Measurements from ENCODE around the gene ATP7B. TPM values are rescaled to one million over a fixed set of nuclear protein-coding genes. Genes with fewer than 3 reads are reported as not detected.

Gene ATP7B
- total RNA-seq, 2 donors from 2014 or later: 4.3 to 6.5 TPM

DNA sequence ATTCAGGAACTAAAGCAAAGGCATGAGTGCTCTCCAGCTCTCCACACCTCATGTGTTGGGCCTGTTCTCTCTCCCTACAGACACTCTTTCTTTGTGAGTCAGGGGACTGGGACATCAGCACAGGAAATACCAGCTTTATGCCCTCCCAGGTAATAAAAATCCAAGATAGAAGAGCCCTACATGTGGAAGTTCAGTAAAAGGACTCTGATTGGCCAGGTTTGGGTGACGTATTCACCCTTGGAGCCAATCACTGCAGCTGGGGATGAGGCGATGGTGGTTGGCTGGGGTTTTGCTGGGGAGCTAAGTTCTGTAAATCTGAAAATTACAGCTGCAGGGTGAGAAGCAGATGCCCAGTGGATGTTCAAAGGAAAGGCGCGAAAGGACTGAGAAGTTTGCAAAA is 117.0 kb downstream of the ATP7B start:
- H3K27ac ChIP-seq: no peak overlapping the region
- H3K4me3 ChIP-seq: no peak overlapping the region
- TF ChIP-seq, protein P1, sequence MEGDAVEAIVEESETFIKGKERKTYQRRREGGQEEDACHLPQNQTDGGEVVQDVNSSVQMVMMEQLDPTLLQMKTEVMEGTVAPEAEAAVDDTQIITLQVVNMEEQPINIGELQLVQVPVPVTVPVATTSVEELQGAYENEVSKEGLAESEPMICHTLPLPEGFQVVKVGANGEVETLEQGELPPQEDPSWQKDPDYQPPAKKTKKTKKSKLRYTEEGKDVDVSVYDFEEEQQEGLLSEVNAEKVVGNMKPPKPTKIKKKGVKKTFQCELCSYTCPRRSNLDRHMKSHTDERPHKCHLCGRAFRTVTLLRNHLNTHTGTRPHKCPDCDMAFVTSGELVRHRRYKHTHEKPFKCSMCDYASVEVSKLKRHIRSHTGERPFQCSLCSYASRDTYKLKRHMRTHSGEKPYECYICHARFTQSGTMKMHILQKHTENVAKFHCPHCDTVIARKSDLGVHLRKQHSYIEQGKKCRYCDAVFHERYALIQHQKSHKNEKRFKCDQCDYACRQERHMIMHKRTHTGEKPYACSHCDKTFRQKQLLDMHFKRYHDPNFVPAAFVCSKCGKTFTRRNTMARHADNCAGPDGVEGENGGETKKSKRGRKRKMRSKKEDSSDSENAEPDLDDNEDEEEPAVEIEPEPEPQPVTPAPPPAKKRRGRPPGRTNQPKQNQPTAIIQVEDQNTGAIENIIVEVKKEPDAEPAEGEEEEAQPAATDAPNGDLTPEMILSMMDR (IDR thresholded peaks at IDR 0.05): no peak
- H3K9me3 ChIP-seq: no peaks in the 10 kb centered on the region
- H3K27me3 ChIP-seq: no peaks in the 10 kb centered on the region
- H3K4me1 ChIP-seq: no peaks in the 10 kb centered on the region
- DNase-seq (ENCODE audit: low spot score): no peak
- no peaks in the 10 kb centered on the region for H3K36me3 ChIP-seq

DNA sequence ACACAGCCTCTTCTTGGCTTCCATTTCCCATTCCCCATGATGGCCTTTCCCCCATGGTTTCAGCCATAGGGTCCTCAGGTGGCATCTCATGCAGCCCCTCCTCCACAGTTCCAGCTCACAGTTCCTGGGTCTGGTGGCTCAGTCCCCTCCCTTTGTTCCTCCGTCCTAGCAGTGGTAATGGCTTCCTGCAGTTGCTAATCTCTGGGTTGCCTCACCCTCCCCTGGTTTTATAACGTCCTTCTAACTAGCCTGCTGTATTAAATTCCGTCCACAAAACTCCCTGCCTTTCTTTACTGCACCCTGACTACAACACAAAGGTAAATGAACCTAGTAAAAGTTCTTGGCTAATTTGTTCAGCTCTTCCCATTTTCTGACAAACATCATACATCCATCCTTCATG is 118.6 kb downstream of the ATP7B start:
- no peaks in the 10 kb centered on the region for H3K4me1 ChIP-seq
- no peak overlapping the region for H3K4me3 ChIP-seq
- H3K9me3 ChIP-seq: no peaks in the 10 kb centered on the region
- H3K27ac ChIP-seq: no peak overlapping the region
- TF ChIP-seq, protein P1 (IDR thresholded peaks at IDR 0.05): no peak
- H3K27me3 ChIP-seq: no peaks in the 10 kb centered on the region
- H3K36me3 ChIP-seq: no peaks in the 10 kb centered on the region
- DNase-seq (ENCODE audit: low spot score): no peak

DNA sequence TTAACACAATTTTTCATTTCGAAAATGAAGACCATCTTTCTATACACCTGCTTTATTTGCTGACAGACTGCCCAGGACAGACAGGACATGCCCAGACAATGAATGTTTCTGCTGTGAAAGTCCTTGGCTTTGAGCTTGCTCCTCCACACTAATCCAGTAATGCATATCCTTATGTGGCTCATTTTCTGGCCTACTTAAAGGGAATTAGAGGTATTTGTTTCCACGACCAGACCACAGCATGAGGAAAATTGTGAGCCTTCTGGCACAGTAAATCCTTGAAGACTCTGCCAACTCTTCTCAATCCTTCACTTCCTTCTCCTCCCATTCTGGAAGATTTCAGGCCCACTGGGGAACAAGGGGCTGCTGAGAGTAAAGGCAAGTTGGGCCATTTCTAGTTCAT is 123.8 kb downstream of the ATP7B start:
- TF ChIP-seq, protein P1 (IDR thresholded peaks at IDR 0.05): no peak
- no peak for DNase-seq (ENCODE audit: low spot score)
- H3K9me3 ChIP-seq: no peaks in the 10 kb centered on the region

DNA sequence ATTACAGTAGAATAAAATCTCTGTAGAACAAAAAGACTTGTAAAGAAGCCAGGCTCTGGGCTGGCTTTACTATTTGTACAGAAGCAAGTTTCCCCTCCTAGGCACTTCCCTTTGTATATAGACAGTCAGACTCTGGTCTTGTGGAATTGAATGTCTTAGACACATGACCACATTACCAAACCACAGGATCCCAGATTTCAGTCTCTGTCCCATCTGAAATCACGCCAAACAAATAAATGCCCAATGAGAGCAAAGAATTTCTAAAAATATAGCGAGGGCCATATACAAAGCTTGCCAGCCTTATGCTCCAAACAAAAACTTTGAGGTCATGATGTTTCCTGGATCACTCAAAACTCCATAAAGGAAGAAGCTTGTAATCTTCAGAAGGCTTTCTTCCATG is 125.6 kb downstream of the ATP7B start:
- no peak overlapping the region for H3K27ac ChIP-seq
- no peaks in the 10 kb centered on the region for H3K4me1 ChIP-seq
- TF ChIP-seq, protein P1 (IDR thresholded peaks at IDR 0.05): no peak
- no peak for DNase-seq (ENCODE audit: low spot score)
- no peaks in the 10 kb centered on the region for H3K27me3 ChIP-seq
- H3K4me3 ChIP-seq: no peak overlapping the region
- peaks cover 0 to 4% of the 10 kb centered on the region in 2 donors for H3K9me3 ChIP-seq
- H3K36me3 ChIP-seq: no peaks in the 10 kb centered on the region

More for the DNA sequence above, 123.8 kb downstream of the ATP7B start:
- H3K4me3 ChIP-seq: no peak overlapping the region
- H3K27ac ChIP-seq: no peak overlapping the region
- H3K36me3 ChIP-seq: no peaks in the 10 kb centered on the region
- no peaks in the 10 kb centered on the region for H3K27me3 ChIP-seq
- H3K4me1 ChIP-seq: no peaks in the 10 kb centered on the region

DNA sequence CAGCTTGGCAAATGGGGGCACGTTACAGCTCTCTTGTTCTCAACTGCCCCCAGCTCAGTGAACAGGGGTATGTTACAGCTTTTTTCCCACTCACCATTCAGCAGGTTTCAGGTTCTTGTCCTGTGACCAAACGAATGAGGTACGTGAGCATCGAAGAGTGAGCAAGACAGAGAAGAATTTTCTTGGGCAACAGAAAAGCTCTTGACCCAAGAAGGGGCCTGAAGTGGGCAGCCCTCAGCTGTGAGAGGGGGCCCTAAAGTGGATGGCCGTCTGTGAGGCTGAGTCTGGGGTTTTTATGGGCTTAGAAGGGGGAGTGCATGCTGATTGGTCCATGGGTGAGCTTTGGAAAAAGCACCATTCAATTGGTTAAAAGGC is 128.0 kb downstream of the ATP7B start:
- H3K36me3 ChIP-seq: no peaks in the 10 kb centered on the region
- peaks cover 0 to 4% of the 10 kb centered on the region in 2 donors for H3K9me3 ChIP-seq
- H3K4me3 ChIP-seq: no peak overlapping the region
- H3K27me3 ChIP-seq: no peaks in the 10 kb centered on the region
- no peak overlapping the region for H3K27ac ChIP-seq
- no peaks in the 10 kb centered on the region for H3K4me1 ChIP-seq
- TF ChIP-seq, protein P1 (IDR thresholded peaks at IDR 0.05): no peak
- no peak for DNase-seq (ENCODE audit: low spot score)

Other genes with a start within 250 kb of the ATP7B start
- gene DHRS12, start 207.3 kb downstream of the ATP7B start, total RNA-seq: 10 to 100 TPM in 1 of 2 donors, 1 to 10 TPM in 1; 9.6 to 10.1 TPM
- 1 to 10 TPM in 1 of 2 donors, under 1 TPM in 1; 0.74 to 1.1 TPM for gene TMEM272, start 166.3 kb downstream of the ATP7B start, total RNA-seq
- not detected for gene CCDC70, start 149.5 kb downstream of the ATP7B start, total RNA-seq
- gene ALG11, start 948 bp upstream of the ATP7B start, total RNA-seq: 10 to 100 TPM; 10.5 to 19.2 TPM
- 10 to 100 TPM; 13.1 to 15.0 TPM for gene UTP14C, start 13.2 kb upstream of the ATP7B start, total RNA-seq
- gene NEK5, start 117.6 kb upstream of the ATP7B start, total RNA-seq: 1 to 10 TPM in 1 of 2 donors, under 1 TPM in 1; 0.55 to 1.1 TPM
- 1 to 10 TPM; 4.0 to 9.2 TPM for gene NEK3, start 148.1 kb upstream of the ATP7B start, total RNA-seq

All from right atrium auricular region (tissue), 2 donors.